Measurements from ENCODE around the gene METTL9. TPM values are rescaled to one million over a fixed set of nuclear protein-coding genes. Genes with fewer than 3 reads are reported as not detected.

The METTL9 gene
- total and polyA plus RNA-seq, 4 donors, result 26.6 to 127 (median 78.1) TPM

DNA sequence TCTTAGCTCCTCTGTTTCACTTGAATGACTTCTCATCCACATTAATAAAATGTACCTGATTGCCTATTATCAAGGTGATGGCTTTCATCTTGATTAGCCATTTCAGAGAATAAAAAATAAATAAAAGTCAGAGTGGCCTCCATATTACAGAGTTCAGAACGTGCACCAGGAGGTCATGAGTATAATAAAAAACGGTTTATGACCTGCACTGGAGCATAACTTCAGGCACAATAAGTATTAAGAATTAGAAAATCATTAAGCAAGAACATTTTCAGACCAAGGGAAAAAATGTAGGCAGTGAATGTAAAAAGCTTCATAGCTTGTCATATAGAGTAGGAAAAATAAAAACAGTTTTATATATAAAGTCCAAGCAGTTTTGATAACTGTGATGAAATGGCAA, 11.4 kb downstream of the METTL9 start:
- Histone ChIP-seq H3K4me3 (no peak overlapping the region), H3K4me1 (ENCODE audit: control insufficient read depth in 5 of 5, insufficient read depth in 5 of 5, low read length in 5 of 5) (peaks cover 5 to 22% (median 9%) of the 10 kb centered on the region in 5 donors)

GRCh38 chr16:21611198-21611555, 11.8 kb downstream of the METTL9 start:
- Histone ChIP-seq H3K4me1 (ENCODE audit: control insufficient read depth in 5 of 5, insufficient read depth in 5 of 5, low read length in 5 of 5) (peaks cover 5 to 22% (median 9%) of the 10 kb centered on the region in 5 donors), H3K27ac (ENCODE audit: low read depth in 1 of 2, low read length in 1 of 2) (no peak overlapping the region), H3K9ac (ENCODE audit: insufficient read depth in 1 of 2, low read length in 2 of 2) (no peak overlapping the region), H3K4me3 (no peak overlapping the region), H3K27me3 (ENCODE audit: control insufficient read depth in 3 of 3, insufficient read depth in 3 of 3, low read length in 2 of 3) (no peaks in the 10 kb centered on the region), H3K9me3 (ENCODE audit: control insufficient read depth in 4 of 4, insufficient read depth in 3 of 4, low read length in 3 of 4) (no peaks in the 10 kb centered on the region), H3K36me3 (ENCODE audit: control insufficient read depth in 4 of 4, insufficient read depth in 4 of 4, low read length in 4 of 4) (peaks cover 0 to 1% (median 0%) of the 10 kb centered on the region in 4 donors)
- 18 to 24% methylated on average over 4 of the region's 4 CpGs for WGBS, 2 donors
- ATAC-seq (ENCODE audit: insufficient read depth, low FRiP score) (no peak), DNase-seq (no peak)
- TF ChIP-seq, protein P1, sequence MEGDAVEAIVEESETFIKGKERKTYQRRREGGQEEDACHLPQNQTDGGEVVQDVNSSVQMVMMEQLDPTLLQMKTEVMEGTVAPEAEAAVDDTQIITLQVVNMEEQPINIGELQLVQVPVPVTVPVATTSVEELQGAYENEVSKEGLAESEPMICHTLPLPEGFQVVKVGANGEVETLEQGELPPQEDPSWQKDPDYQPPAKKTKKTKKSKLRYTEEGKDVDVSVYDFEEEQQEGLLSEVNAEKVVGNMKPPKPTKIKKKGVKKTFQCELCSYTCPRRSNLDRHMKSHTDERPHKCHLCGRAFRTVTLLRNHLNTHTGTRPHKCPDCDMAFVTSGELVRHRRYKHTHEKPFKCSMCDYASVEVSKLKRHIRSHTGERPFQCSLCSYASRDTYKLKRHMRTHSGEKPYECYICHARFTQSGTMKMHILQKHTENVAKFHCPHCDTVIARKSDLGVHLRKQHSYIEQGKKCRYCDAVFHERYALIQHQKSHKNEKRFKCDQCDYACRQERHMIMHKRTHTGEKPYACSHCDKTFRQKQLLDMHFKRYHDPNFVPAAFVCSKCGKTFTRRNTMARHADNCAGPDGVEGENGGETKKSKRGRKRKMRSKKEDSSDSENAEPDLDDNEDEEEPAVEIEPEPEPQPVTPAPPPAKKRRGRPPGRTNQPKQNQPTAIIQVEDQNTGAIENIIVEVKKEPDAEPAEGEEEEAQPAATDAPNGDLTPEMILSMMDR (IDR thresholded peaks at IDR 0.05; ENCODE audit: control extremely low read depth, extremely low read depth), result no peak

More for the DNA sequence above, 11.4 kb downstream of the METTL9 start:
- no peak for ATAC-seq (ENCODE audit: insufficient read depth, low FRiP score)
- 52 to 80% methylated on average over 2 of the region's 2 CpGs for WGBS, 2 donors
- no peak for DNase-seq
- TF ChIP-seq, protein P1 (IDR thresholded peaks at IDR 0.05; ENCODE audit: control extremely low read depth, extremely low read depth), result no peak
- Histone ChIP-seq H3K9ac (ENCODE audit: insufficient read depth in 1 of 2, low read length in 2 of 2) (no peak overlapping the region), H3K27me3 (ENCODE audit: control insufficient read depth in 3 of 3, insufficient read depth in 3 of 3, low read length in 2 of 3) (no peaks in the 10 kb centered on the region), H3K9me3 (ENCODE audit: control insufficient read depth in 4 of 4, insufficient read depth in 3 of 4, low read length in 3 of 4) (no peaks in the 10 kb centered on the region), H3K27ac (ENCODE audit: low read depth in 1 of 2, low read length in 1 of 2) (no peak overlapping the region), H3K36me3 (ENCODE audit: control insufficient read depth in 4 of 4, insufficient read depth in 4 of 4, low read length in 4 of 4) (peaks cover 0 to 1% (median 0%) of the 10 kb centered on the region in 4 donors)

DNA sequence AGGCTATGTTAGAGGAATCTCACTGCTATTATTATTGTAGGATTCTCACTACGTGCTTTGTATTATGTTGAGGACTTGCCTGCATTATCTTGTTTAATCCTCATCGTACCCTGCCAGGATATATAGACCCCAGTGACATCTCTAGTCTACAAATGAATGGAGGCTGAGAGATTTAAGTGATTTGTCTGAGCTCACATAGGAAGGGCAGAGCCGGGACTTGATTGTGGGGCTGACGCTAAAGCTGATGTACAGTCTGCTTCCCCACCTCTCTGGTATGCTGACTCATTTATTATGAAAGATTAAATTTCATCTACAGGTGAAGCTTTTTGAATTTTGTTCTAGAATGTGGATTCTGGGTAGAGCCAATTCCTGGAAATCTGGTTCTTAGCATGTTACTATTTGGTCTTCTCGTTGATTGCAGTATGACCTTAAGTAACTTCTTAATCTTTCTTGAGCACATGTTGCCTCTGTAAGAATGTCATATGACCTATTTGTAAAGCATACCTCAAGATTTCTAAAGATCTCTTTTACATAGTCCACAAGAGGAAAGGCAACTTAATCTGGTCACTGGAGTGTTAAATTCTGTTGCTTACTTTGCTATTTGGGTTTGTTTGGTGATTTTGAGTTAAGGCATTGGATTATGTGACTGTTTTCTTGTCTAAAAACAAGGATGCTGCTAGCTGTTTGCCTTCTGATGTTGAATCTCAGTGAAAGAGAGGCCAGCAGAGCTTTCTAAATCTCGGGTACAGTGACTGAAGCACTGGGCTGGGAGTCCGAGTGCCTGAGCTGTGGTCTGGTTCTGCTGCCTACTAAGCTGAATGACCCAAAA, 12.4 kb downstream of the METTL9 start:
- ATAC-seq (ENCODE audit: insufficient read depth, low FRiP score), result peak; percentile 57

More for the DNA sequence above, 12.4 kb downstream of the METTL9 start:
- no peaks in the 10 kb centered on the region for H3K27me3 ChIP-seq (ENCODE audit: control insufficient read depth in 3 of 3, insufficient read depth in 3 of 3, low read length in 2 of 3)
- no peaks in the 10 kb centered on the region for H3K9me3 ChIP-seq (ENCODE audit: control insufficient read depth in 4 of 4, insufficient read depth in 3 of 4, low read length in 3 of 4)
- H3K4me3 ChIP-seq, result no peak overlapping the region
- 29 to 31% methylated on average over 7 of the region's 7 CpGs for WGBS, 2 donors
- peak overlapping the region in 1 of 2 donors; percentile 14 for H3K9ac ChIP-seq (ENCODE audit: insufficient read depth in 1 of 2, low read length in 2 of 2)
- H3K27ac ChIP-seq (ENCODE audit: low read depth in 1 of 2, low read length in 1 of 2), result peak overlapping the region in 1 of 2 donors; percentile 82
- DNase-seq, result peak in 2 of 3 donors; percentile 22 to 32
- peaks cover 5 to 22% (median 9%) of the 10 kb centered on the region in 5 donors for H3K4me1 ChIP-seq (ENCODE audit: control insufficient read depth in 5 of 5, insufficient read depth in 5 of 5, low read length in 5 of 5)
- TF ChIP-seq, protein P1 (IDR thresholded peaks at IDR 0.05; ENCODE audit: control extremely low read depth, extremely low read depth), result no peak
- peaks cover 0 to 1% (median 0%) of the 10 kb centered on the region in 4 donors for H3K36me3 ChIP-seq (ENCODE audit: control insufficient read depth in 4 of 4, insufficient read depth in 4 of 4, low read length in 4 of 4)

Measured in lung (tissue), 12 donors.